ENCODE measurements around the gene HSD17B12. TPM values are rescaled to one million over a fixed set of nuclear protein-coding genes. Genes with fewer than 3 reads are reported as not detected.

Gene HSD17B12
- polyA plus RNA-seq, 2 of the 4 experiments (the other 2 are of a cell fraction), result 102 to 103 TPM

DNA sequence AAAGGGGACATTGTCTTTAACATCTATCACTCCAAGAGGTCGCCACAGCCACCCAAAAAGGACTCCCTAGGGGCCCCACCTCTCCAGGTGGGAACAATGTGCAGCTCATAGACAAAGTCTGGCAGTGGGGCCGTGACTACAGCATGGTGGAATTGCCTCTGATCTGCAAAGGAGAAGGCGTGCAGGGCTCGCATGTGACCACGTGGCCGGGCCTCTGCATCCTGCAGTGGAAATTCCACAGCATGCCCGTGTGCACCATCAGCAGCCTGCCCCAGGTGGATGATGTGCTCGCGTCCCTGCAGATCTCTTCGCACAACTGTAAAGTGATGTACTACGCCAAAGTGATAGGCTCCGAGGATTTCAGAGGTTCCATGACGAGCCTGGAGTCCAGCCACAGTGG is 218.6 kb downstream of the HSD17B12 start:
- Histone ChIP-seq H3K27ac (no peak overlapping the region), H3K4me1 (no peaks in the 10 kb centered on the region), H3K4me2 (no peak overlapping the region), H3K9me3 (no peaks in the 10 kb centered on the region), H3K4me3 (no peak overlapping the region)
- DNase-seq (ENCODE audit: low read depth in 1 of 2, low spot score in 1 of 2), result no peak
- no peak for ATAC-seq
- FAIRE-seq, result no peak
- ChIA-PET CTCF (interaction anchor here (1.4 to 2.1 kb wide), 4 partner anchors 9 to 73 kb away, joined by 3 to 11 read pairs (median 6); no protein-coding TSS in a partner anchor), POLR2A (no interaction called here)
- 87% methylated on average over 12 of the region's 13 CpGs for WGBS (ENCODE audit: missing lambda C conversion rate)
- no peak for TF ChIP-seq CHD2 (IDR thresholded peaks at IDR 0.05; ENCODE audit: low read length, partially characterized antibody)
- no peak for TF ChIP-seq ESRRA (IDR thresholded peaks at IDR 0.05; ENCODE audit: borderline replicate concordance, low read length)
- no peak for TF ChIP-seq RFX5 (IDR thresholded peaks at IDR 0.05)
- TF ChIP-seq HDAC2 (IDR thresholded peaks at IDR 0.05), result no peak

DNA sequence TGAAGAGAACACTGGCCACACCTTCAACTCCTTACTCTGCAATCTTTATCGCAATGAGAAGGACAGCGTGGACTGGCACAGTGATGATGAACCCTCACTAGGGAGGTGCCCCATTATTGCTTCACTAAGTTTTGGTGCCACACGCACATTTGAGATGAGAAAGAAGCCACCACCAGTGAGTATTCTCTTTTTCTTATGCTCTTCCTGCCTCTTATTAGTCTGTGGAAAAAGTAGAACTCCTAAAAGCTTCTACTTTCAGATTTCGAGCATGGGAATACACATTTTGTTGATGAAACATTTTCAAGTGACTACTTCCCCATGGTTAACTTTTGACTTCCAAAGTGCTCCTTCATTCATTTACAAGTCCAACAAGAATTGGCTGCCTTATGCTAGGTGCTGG is 221.0 kb downstream of the HSD17B12 start:
- CTCF ChIA-PET, result interaction anchor here (1.1 to 1.3 kb wide), 2 partner anchors 12 to 43 kb away, joined by 3 to 4 read pairs; no protein-coding TSS in a partner anchor
- ATAC-seq (no peak), DNase-seq (ENCODE audit: low read depth in 1 of 2, low spot score in 1 of 2) (no peak), FAIRE-seq (no peak)
- Histone ChIP-seq H3K9me3 (no peaks in the 10 kb centered on the region), H3K27ac (no peak overlapping the region), H3K4me1 (no peaks in the 10 kb centered on the region), H3K4me3 (no peak overlapping the region), H3K4me2 (no peak overlapping the region)
- WGBS (ENCODE audit: missing lambda C conversion rate), result 92% methylated on average over 4 of the region's 4 CpGs
- POLR2A ChIA-PET, result no interaction called here
- TF ChIP-seq NR3C1 (IDR thresholded peaks at IDR 0.05) (no peak), FOXS1 (CRISPR knock-in tag; IDR thresholded peaks at IDR 0.05) (no peak), SREBF2 (IDR thresholded peaks at IDR 0.05) (no peak), BHLHE40 (IDR thresholded peaks at IDR 0.05; ENCODE audit: low read depth, low read length) (no peak)
- TF ChIP-seq, protein P1, sequence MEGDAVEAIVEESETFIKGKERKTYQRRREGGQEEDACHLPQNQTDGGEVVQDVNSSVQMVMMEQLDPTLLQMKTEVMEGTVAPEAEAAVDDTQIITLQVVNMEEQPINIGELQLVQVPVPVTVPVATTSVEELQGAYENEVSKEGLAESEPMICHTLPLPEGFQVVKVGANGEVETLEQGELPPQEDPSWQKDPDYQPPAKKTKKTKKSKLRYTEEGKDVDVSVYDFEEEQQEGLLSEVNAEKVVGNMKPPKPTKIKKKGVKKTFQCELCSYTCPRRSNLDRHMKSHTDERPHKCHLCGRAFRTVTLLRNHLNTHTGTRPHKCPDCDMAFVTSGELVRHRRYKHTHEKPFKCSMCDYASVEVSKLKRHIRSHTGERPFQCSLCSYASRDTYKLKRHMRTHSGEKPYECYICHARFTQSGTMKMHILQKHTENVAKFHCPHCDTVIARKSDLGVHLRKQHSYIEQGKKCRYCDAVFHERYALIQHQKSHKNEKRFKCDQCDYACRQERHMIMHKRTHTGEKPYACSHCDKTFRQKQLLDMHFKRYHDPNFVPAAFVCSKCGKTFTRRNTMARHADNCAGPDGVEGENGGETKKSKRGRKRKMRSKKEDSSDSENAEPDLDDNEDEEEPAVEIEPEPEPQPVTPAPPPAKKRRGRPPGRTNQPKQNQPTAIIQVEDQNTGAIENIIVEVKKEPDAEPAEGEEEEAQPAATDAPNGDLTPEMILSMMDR (IDR thresholded peaks at IDR 0.05), result no peak
- TF ChIP-seq, protein P2, sequence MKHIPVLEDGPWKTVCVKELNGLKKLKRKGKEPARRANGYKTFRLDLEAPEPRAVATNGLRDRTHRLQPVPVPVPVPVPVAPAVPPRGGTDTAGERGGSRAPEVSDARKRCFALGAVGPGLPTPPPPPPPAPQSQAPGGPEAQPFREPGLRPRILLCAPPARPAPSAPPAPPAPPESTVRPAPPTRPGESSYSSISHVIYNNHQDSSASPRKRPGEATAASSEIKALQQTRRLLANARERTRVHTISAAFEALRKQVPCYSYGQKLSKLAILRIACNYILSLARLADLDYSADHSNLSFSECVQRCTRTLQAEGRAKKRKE (CRISPR knock-in tag; IDR thresholded peaks at IDR 0.05; ENCODE audit: low read depth), result no peak

DNA sequence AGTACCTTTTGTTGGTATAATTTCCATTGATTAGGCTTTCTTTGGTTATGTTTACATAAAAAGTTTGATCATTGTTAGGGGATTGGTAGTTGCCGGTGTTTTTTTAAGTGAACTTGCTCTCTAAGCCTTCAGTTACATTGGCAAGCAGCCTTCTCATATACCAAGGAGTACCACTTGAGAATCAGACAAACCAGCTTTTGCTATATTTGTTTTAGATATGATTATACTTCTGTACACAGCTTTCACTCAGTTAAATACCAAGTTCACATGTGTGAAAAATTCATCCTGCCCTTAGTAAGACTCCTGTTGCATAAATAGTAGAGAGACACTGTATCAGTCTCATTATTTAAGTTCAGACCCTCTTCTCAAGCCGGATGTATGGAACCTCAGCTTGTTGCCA is 222.5 kb downstream of the HSD17B12 start:
- no peak overlapping the region for H3K27ac ChIP-seq
- no peaks in the 10 kb centered on the region for H3K4me1 ChIP-seq
- ATAC-seq (no peak), FAIRE-seq (no peak), DNase-seq (ENCODE audit: low read depth in 1 of 2, low spot score in 1 of 2) (no peak)
- H3K9me3 ChIP-seq, result no peaks in the 10 kb centered on the region
- WGBS (ENCODE audit: missing lambda C conversion rate), result 97% methylated on average over 2 of the region's 2 CpGs
- no peak overlapping the region for H3K4me3 ChIP-seq
- POLR2A ChIA-PET, result no interaction called here
- H3K4me2 ChIP-seq, result no peak overlapping the region
- CTCF ChIA-PET, result interaction anchor here (1.2 to 9.1 kb wide), 3 partner anchors 12 to 42 kb away, joined by 4 to 82 read pairs (median 4); no protein-coding TSS in a partner anchor
- TF ChIP-seq, protein P1 (IDR thresholded peaks at IDR 0.05), result no peak
- TF ChIP-seq, protein P3, sequence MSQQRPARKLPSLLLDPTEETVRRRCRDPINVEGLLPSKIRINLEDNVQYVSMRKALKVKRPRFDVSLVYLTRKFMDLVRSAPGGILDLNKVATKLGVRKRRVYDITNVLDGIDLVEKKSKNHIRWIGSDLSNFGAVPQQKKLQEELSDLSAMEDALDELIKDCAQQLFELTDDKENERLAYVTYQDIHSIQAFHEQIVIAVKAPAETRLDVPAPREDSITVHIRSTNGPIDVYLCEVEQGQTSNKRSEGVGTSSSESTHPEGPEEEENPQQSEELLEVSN (IDR thresholded peaks at IDR 0.05; ENCODE audit: borderline replicate concordance, low read depth), result no peak
- TF ChIP-seq MAZ (IDR thresholded peaks at IDR 0.05; ENCODE audit: borderline replicate concordance, low read depth, low read length) (no peak), ZSCAN20 (CRISPR knock-in tag; IDR thresholded peaks at IDR 0.05) (no peak), TFCP2L1 (CRISPR knock-in tag; IDR thresholded peaks at IDR 0.05) (no peak), GATA3 (IDR thresholded peaks at IDR 0.05; ENCODE audit: borderline replicate concordance) (no peak), BHLHE40 (IDR thresholded peaks at IDR 0.05; ENCODE audit: low read depth, low read length) (no peak), RNF2 (IDR thresholded peaks at IDR 0.05; ENCODE audit: borderline replicate concordance, low read depth) (no peak), ESRRA (IDR thresholded peaks at IDR 0.05; ENCODE audit: borderline replicate concordance, low read length) (no peak), EP300 (IDR thresholded peaks at IDR 0.05) (no peak), PHF8 (IDR thresholded peaks at IDR 0.05; ENCODE audit: borderline replicate concordance, low read depth) (no peak), JUN (IDR thresholded peaks at IDR 0.05) (no peak), NPAS2 (CRISPR knock-in tag; IDR thresholded peaks at IDR 0.05; ENCODE audit: borderline replicate concordance) (no peak), SMC3 (IDR thresholded peaks at IDR 0.05) (no peak)
- TF ChIP-seq, protein P4, sequence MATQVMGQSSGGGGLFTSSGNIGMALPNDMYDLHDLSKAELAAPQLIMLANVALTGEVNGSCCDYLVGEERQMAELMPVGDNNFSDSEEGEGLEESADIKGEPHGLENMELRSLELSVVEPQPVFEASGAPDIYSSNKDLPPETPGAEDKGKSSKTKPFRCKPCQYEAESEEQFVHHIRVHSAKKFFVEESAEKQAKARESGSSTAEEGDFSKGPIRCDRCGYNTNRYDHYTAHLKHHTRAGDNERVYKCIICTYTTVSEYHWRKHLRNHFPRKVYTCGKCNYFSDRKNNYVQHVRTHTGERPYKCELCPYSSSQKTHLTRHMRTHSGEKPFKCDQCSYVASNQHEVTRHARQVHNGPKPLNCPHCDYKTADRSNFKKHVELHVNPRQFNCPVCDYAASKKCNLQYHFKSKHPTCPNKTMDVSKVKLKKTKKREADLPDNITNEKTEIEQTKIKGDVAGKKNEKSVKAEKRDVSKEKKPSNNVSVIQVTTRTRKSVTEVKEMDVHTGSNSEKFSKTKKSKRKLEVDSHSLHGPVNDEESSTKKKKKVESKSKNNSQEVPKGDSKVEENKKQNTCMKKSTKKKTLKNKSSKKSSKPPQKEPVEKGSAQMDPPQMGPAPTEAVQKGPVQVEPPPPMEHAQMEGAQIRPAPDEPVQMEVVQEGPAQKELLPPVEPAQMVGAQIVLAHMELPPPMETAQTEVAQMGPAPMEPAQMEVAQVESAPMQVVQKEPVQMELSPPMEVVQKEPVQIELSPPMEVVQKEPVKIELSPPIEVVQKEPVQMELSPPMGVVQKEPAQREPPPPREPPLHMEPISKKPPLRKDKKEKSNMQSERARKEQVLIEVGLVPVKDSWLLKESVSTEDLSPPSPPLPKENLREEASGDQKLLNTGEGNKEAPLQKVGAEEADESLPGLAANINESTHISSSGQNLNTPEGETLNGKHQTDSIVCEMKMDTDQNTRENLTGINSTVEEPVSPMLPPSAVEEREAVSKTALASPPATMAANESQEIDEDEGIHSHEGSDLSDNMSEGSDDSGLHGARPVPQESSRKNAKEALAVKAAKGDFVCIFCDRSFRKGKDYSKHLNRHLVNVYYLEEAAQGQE (IDR thresholded peaks at IDR 0.05), result no peak
- TF ChIP-seq, protein P5, sequence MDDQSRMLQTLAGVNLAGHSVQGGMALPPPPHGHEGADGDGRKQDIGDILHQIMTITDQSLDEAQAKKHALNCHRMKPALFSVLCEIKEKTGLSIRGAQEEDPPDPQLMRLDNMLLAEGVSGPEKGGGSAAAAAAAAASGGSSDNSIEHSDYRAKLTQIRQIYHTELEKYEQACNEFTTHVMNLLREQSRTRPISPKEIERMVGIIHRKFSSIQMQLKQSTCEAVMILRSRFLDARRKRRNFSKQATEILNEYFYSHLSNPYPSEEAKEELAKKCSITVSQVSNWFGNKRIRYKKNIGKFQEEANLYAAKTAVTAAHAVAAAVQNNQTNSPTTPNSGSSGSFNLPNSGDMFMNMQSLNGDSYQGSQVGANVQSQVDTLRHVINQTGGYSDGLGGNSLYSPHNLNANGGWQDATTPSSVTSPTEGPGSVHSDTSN (IDR thresholded peaks at IDR 0.05), result no peak
- TF ChIP-seq, protein P6, sequence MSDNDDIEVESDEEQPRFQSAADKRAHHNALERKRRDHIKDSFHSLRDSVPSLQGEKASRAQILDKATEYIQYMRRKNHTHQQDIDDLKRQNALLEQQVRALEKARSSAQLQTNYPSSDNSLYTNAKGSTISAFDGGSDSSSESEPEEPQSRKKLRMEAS (IDR thresholded peaks at IDR 0.05), result no peak

Measured in A549 (cell line).